RPMI8226 (cell line): Measurements from ENCODE around the gene PSMD1.
A peak's percentile ranks its signal among the peaks of the same experiment; 100 is the strongest.
"Not testable (repeated sequence)": the region's sequence is repeated elsewhere in the genome, so short reads cannot be mapped to it uniquely, and the experiment has no call there.

Experiments
- DNase-seq: peaks from one replicate; pipeline ENCODE4 v3.0.0-alpha.2; 2015

Gene PSMD1

GRCh38 chr2:231056453-231057416 lies at the start of gene PSMD1:
TSS of gene PSMD1 (plus strand) at chr2:231056867. CDS start at chr2:231057026, 159 bp downstream.
- DNase-seq, result peak; percentile 89

GRCh38 chr2:231007286-231008098 lies 49.2 kb upstream of the PSMD1 start:
- DNase-seq, result no peak

- no peak for DNase-seq
Measured at GRCh38 chr2:231008131-231008530, 48.5 kb upstream of the PSMD1 start.

- no peak for DNase-seq
Measured at GRCh38 chr2:231009236-231009919, 47.3 kb upstream of the PSMD1 start.

GRCh38 chr2:231010201-231010730 lies 46.4 kb upstream of the PSMD1 start:
- no peak for DNase-seq

GRCh38 chr2:231011526-231011925 lies 45.1 kb upstream of the PSMD1 start:
- no peak for DNase-seq

GRCh38 chr2:231012463-231012862 lies 44.2 kb upstream of the PSMD1 start:
- peak; percentile 12 for DNase-seq

- no peak for DNase-seq
Measured at GRCh38 chr2:231013820-231014219, 42.8 kb upstream of the PSMD1 start.

GRCh38 chr2:231015478-231015877 lies 41.2 kb upstream of the PSMD1 start:
- DNase-seq, result no peak

- no peak for DNase-seq
Measured at GRCh38 chr2:231015926-231016325, 40.7 kb upstream of the PSMD1 start.

GRCh38 chr2:231016566-231017230 lies 40.0 kb upstream of the PSMD1 start:
- DNase-seq, result no peak

- DNase-seq, result peak; percentile 5
Measured at GRCh38 chr2:231017231-231017598, 39.5 kb upstream of the PSMD1 start.

GRCh38 chr2:231018184-231018583 lies 38.5 kb upstream of the PSMD1 start:
- DNase-seq, result no peak

- DNase-seq, result not testable (repeated sequence)
Measured at GRCh38 chr2:231025059-231025458, 31.6 kb upstream of the PSMD1 start.

GRCh38 chr2:231028889-231029288 lies 27.8 kb upstream of the PSMD1 start:
- DNase-seq, result no peak

GRCh38 chr2:231029563-231029962 lies 27.1 kb upstream of the PSMD1 start:
- no peak for DNase-seq

- no peak for DNase-seq
Measured at GRCh38 chr2:231030725-231031124, 25.9 kb upstream of the PSMD1 start.

- DNase-seq, result peak; percentile 89
Measured at GRCh38 chr2:231032575-231033140, 24.0 kb upstream of the PSMD1 start.

- no peak for DNase-seq
Measured at GRCh38 chr2:231033147-231034132, 23.2 kb upstream of the PSMD1 start.

GRCh38 chr2:231034291-231034882 lies 22.3 kb upstream of the PSMD1 start:
- peak; percentile 80 for DNase-seq
